ENCODE results near the gene TRPV6. TPM values are rescaled to one million over a fixed set of nuclear protein-coding genes. Genes with fewer than 3 reads are reported as not detected.

The TRPV6 gene
- total and polyA plus RNA-seq, 2 of the 4 experiments (the other 2 are of a cell fraction), result 0.03 TPM; not detected in 1

DNA sequence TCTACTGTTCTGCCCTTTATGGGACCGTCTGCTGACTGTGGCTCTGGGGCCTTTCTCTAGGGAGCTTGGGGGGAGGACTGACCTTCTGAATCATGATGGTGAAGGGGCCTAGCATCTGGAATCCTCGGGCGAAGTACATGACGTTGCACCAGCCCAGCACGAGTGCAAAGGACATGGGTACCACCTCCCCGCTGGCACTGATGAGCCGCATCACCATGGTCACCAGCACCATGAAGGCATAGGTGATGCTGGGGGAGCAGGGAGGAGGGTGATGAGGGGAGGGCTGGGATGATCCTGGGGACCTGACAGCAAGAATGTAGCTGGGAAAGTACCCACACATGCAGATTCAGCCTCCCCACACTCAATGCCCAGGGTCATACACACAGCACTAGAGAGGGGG lies 11.1 kb downstream of the TRPV6 start:
- intact Hi-C loops (cut with micrococcal nuclease), result no loop called here

More for the DNA sequence above, 11.1 kb downstream of the TRPV6 start:
- Histone ChIP-seq H3K4me3 (ENCODE audit: insufficient read depth, low read depth, low read length) (no peak overlapping the region), H3K27me3 (ENCODE audit: control insufficient read depth, insufficient read depth, low read length) (no peaks in the 10 kb centered on the region), H4K20me1 (ENCODE audit: insufficient read depth, low read length) (no peaks in the 10 kb centered on the region), H3K14ac (replicated peaks; ENCODE audit: low read depth, low read length) (no peak overlapping the region), H2BK20ac (ENCODE audit: low read depth, low read length) (no peak overlapping the region), H3K79me1 (ENCODE audit: low read depth in 1 of 2, low read length in 2 of 2) (no peaks in the 10 kb centered on the region), H3K9me3 (ENCODE audit: control insufficient read depth, insufficient read depth, low read length) (no peaks in the 10 kb centered on the region; the same call in 1 of the 2 replicates), H4K8ac (ENCODE audit: low read depth in 2 of 2, low read length in 2 of 2) (no peak overlapping the region), H2AK5ac (ENCODE audit: low read depth, low read length) (no peak overlapping the region), H3K36me3 (ENCODE audit: control insufficient read depth, insufficient read depth, low read length) (no peaks in the 10 kb centered on the region), H3K18ac (ENCODE audit: low read depth, low read length) (no peak overlapping the region), H3K9ac (ENCODE audit: low read depth, low read length) (no peak overlapping the region), H2AK9ac (replicated peaks; ENCODE audit: low read depth, low read length, poor library complexity) (no peak overlapping the region), H3K23ac (ENCODE audit: low read depth, low read length) (no peak overlapping the region), H3K4me1 (ENCODE audit: control insufficient read depth, insufficient read depth, low read length) (no peaks in the 10 kb centered on the region), H2BK15ac (ENCODE audit: low read depth, low read length) (no peak overlapping the region), H2BK5ac (ENCODE audit: low read depth, low read length, poor library complexity, severe bottlenecking) (no peak overlapping the region), H4K91ac (ENCODE audit: insufficient read depth, low read depth, low read length) (no peak overlapping the region), H2AFZ (replicated peaks; ENCODE audit: low read length, poor library complexity) (no peak overlapping the region), H3K4ac (ENCODE audit: low read depth, low read length) (no peak overlapping the region), H2BK120ac (ENCODE audit: low read depth, low read length) (no peak overlapping the region), H3K56ac (ENCODE audit: extremely low read depth, insufficient read depth, low read length) (no peak overlapping the region), H3K4me2 (ENCODE audit: low read depth, low read length) (no peak overlapping the region), H3K9me1 (ENCODE audit: insufficient read depth, low read length) (no peaks in the 10 kb centered on the region), H4K5ac (ENCODE audit: low read depth, low read length) (no peak overlapping the region), H3K27ac (ENCODE audit: insufficient read depth, low read length) (no peak overlapping the region)
- WGBS, 2 experiments (ENCODE audit: extremely low coverage in 2 of 2, insufficient read length in 1 of 2), result 67% methylated on average over 5 of the region's 7 CpGs; no CpG with 5 or more reads in 1 of the 2 experiments
- in situ Hi-C loops (cut with MboI; ENCODE audit: low sequenced_read_pairs) (no loop called here), dilution Hi-C loops (cut with HindIII; ENCODE audit: low sequenced_read_pairs, unreplicated experiment) (no loop called here)
- TF ChIP-seq RCOR1 (IDR thresholded peaks at IDR 0.05; ENCODE audit: insufficient replicate concordance, low read length) (no peak), SMC3 (IDR thresholded peaks at IDR 0.05; ENCODE audit: low read depth, low read length) (no peak), RFX5 (IDR thresholded peaks at IDR 0.05; ENCODE audit: low read depth, low read length) (no peak), BHLHE40 (IDR thresholded peaks at IDR 0.05; ENCODE audit: low read depth, low read length) (no peak)
- DNase-seq (no peak), ATAC-seq (ENCODE audit: low read depth) (no peak)
- ChIA-PET POLR2A (ENCODE audit: unreplicated experiment) (no interaction called here), CTCF (no interaction called here)
- BruUV-seq (replicated peaks), result no TSS peak
